Calu3 (cell line): Measurements from ENCODE around the gene CTCF. TPM values are rescaled to one million over a fixed set of nuclear protein-coding genes. Genes with fewer than 3 reads are reported as not detected.

ENCODE experiments used
- BruUV-seq: library from RNA; stranded (reverse); fragments of 400-500 nt; replicated peaks from 2 replicates; lab custom pipeline; 2021; lab: Mats Ljungman, UMichigan
- CTCF ChIA-PET: fragments of 300-600 bp; sonication (Branson Sonifier 250); formaldehyde crosslinking; loops from one replicate; lab custom pipeline; 2022; ENCODE audit warnings: antibody characterized with exemption; lab: Charles Lee
- DNase-seq: peaks from one replicate; pipeline ENCODE4 v3.0.0; 2022
- H3K27ac Mint-ChIP-seq: one replicate; pipeline ENCODE4 v1.8.0; 2022; ENCODE audit warnings: mixed read lengths; ENCODE audit not compliant: unreplicated experiment
- H3K27me3 Mint-ChIP-seq: one replicate; pipeline ENCODE4 v1.8.0; 2022; ENCODE audit warnings: mixed read lengths; ENCODE audit not compliant: unreplicated experiment
- H3K36me3 Mint-ChIP-seq: one replicate; pipeline ENCODE4 v1.8.0; 2022; ENCODE audit warnings: mild to moderate bottlenecking, moderate library complexity, mixed read lengths; ENCODE audit not compliant: insufficient read depth, unreplicated experiment
- H3K4me1 Mint-ChIP-seq: one replicate; pipeline ENCODE4 v1.8.0; 2022; ENCODE audit warnings: mild to moderate bottlenecking, low read depth, mixed read lengths; ENCODE audit not compliant: unreplicated experiment
- H3K4me3 Mint-ChIP-seq: one replicate; pipeline ENCODE4 v1.8.0; 2022; ENCODE audit warnings: mild to moderate bottlenecking, low read depth, moderate library complexity, mixed read lengths; ENCODE audit not compliant: unreplicated experiment
- H3K9me3 Mint-ChIP-seq: one replicate; pipeline ENCODE4 v1.8.0; 2022; ENCODE audit warnings: low read depth, mixed read lengths; ENCODE audit not compliant: unreplicated experiment
- CTCF ChIP-seq: fragments of 200-600 bp; IDR thresholded peaks from one replicate; pipeline ENCODE4 v1.8.0; 2022; ENCODE audit warnings: antibody characterized with exemption; ENCODE audit not compliant: unreplicated experiment
- intact Hi-C: fragments of 100-400 bp; cut with micrococcal nuclease; formaldehyde crosslinking; loops from one replicate; pipeline ENCODE4 v1.10.0; 2022; ENCODE audit not compliant: unreplicated experiment
- total RNA-seq: library from RNA; stranded (reverse); gene quantifications from 2 replicates; pipeline ENCODE4 v1.2.3, GENCODE V29; 2022

Gene CTCF
- total RNA-seq, 1 experiment from 2014 or later = 52.1 TPM

- intact Hi-C loops = no loop called here
- no peaks in the 10 kb centered on the region for H3K9me3 Mint-ChIP-seq
- H3K36me3 Mint-ChIP-seq = peaks cover 71% of the 10 kb centered on the region
- no peaks in the 10 kb centered on the region for H3K4me1 Mint-ChIP-seq
- TF ChIP-seq CTCF = no peak
- CTCF ChIA-PET = interaction anchor here (0.6 to 1.2 kb wide), 2 partner anchors 11 to 156 kb away, joined by 3 read pairs; no protein-coding TSS in a partner anchor
- DNase-seq = no peak
- BruUV-seq = TSS peak; percentile 38
- no peak overlapping the region for H3K27ac Mint-ChIP-seq
- peak overlapping the region; percentile 99 for H3K4me3 Mint-ChIP-seq
- no peaks in the 10 kb centered on the region for H3K27me3 Mint-ChIP-seq
These were observed 99.7 kb downstream of the CTCF start for GRCh38 chr16:67661886-67662652.

GRCh38 chr16:67662653-67663010 lies 100.3 kb downstream of the CTCF start:
- no peak for TF ChIP-seq CTCF
- peaks cover 75% of the 10 kb centered on the region for H3K36me3 Mint-ChIP-seq
- no peak overlapping the region for H3K27ac Mint-ChIP-seq
- H3K9me3 Mint-ChIP-seq = no peaks in the 10 kb centered on the region
- intact Hi-C loops = no loop called here
- no peak for DNase-seq
- no peaks in the 10 kb centered on the region for H3K27me3 Mint-ChIP-seq
- CTCF ChIA-PET = interaction anchor here (0.6 to 2.1 kb wide), 3 partner anchors 10 to 157 kb away, joined by 3 to 7 read pairs (median 3); no protein-coding TSS in a partner anchor
- no TSS peak for BruUV-seq
- no peaks in the 10 kb centered on the region for H3K4me1 Mint-ChIP-seq
- no peak overlapping the region for H3K4me3 Mint-ChIP-seq

- no peak for TF ChIP-seq CTCF
- H3K4me1 Mint-ChIP-seq = no peaks in the 10 kb centered on the region
- H3K36me3 Mint-ChIP-seq = peaks cover 75% of the 10 kb centered on the region
- DNase-seq = peak; percentile 50
- no peaks in the 10 kb centered on the region for H3K9me3 Mint-ChIP-seq
- no peak overlapping the region for H3K4me3 Mint-ChIP-seq
- no peak overlapping the region for H3K27ac Mint-ChIP-seq
- H3K27me3 Mint-ChIP-seq = no peaks in the 10 kb centered on the region
- intact Hi-C loops = no loop called here
- CTCF ChIA-PET = interaction anchor here (0.6 to 2.1 kb wide), 3 partner anchors 9 to 396 kb away, joined by 3 to 7 read pairs (median 4); no protein-coding TSS in a partner anchor
- no TSS peak for BruUV-seq
These were observed 101.0 kb downstream of the CTCF start for GRCh38 chr16:67663151-67663876.

GRCh38 chr16:67663877-67664222 lies 101.5 kb downstream of the CTCF start:
- intact Hi-C loops = no loop called here

More at GRCh38 chr16:67663877-67664222, 101.5 kb downstream of the CTCF start:
- H3K4me1 Mint-ChIP-seq = no peaks in the 10 kb centered on the region
- BruUV-seq = no TSS peak
- no peak for DNase-seq
- H3K4me3 Mint-ChIP-seq = no peak overlapping the region
- CTCF ChIA-PET = interaction anchor here (2.1 kb wide), 1 partner anchor 143 kb away, joined by 7 read pairs; no protein-coding TSS in a partner anchor
- H3K36me3 Mint-ChIP-seq = peaks cover 75% of the 10 kb centered on the region
- no peak for TF ChIP-seq CTCF
- H3K27me3 Mint-ChIP-seq = no peaks in the 10 kb centered on the region
- no peak overlapping the region for H3K27ac Mint-ChIP-seq
- H3K9me3 Mint-ChIP-seq = no peaks in the 10 kb centered on the region
